Muscle layer of colon (tissue), 2 donors: ENCODE measurements around the gene ADAMTSL5.
"Not testable (repeated sequence)": the region's sequence is repeated elsewhere in the genome, so short reads cannot be mapped to it uniquely, and the experiment has no call there.

Source experiments
- H3K27ac ChIP-seq: one replicate; pipeline ENCODE4 v1.7.0; 2013; ENCODE audit warnings: low read depth, mild to moderate bottlenecking, low read length, moderate library complexity
- H3K27me3 ChIP-seq, 2 donors: one replicate each; pipeline ENCODE4 v1.7.0; 2013; ENCODE audit warnings: low read length in 2 of 2, mild to moderate bottlenecking in 2 of 2; ENCODE audit not compliant: insufficient read depth in 2 of 2, control insufficient read depth in 1 of 2
- H3K36me3 ChIP-seq: one replicate; pipeline ENCODE4 v1.7.0; 2013; ENCODE audit warnings: mild to moderate bottlenecking, low read length; ENCODE audit not compliant: insufficient read depth
- H3K4me1 ChIP-seq: one replicate; pipeline ENCODE4 v1.7.0; 2013; ENCODE audit warnings: mild to moderate bottlenecking, low read length; ENCODE audit not compliant: insufficient read depth
- H3K4me3 ChIP-seq, 2 donors: one replicate each; pipeline ENCODE4 v1.7.0; 2013; ENCODE audit warnings: low read length in 2 of 2, low read depth in 1 of 2, mild to moderate bottlenecking in 1 of 2, moderate library complexity in 1 of 2
- H3K9ac ChIP-seq: one replicate; pipeline ENCODE4 v1.7.0; 2013; ENCODE audit warnings: low read length
- H3K9me3 ChIP-seq: one replicate; pipeline ENCODE4 v1.7.0; 2013; ENCODE audit warnings: mild to moderate bottlenecking, low read length
- donor health status: abdominal sarcoma.
- donor health status: Adenocarcinoma of cecum.

Gene ADAMTSL5

GRCh38 chr19:1549332-1549945 lies 36.6 kb upstream of the ADAMTSL5 start:
- H3K4me1 ChIP-seq = no peaks in the 10 kb centered on the region
- H3K9me3 ChIP-seq = no peaks in the 10 kb centered on the region
- H3K27me3 ChIP-seq = peaks cover 0 to 3% of the 10 kb centered on the region in 2 donors
- H3K9ac ChIP-seq = no peak overlapping the region
- no peak overlapping the region for H3K4me3 ChIP-seq
- no peak overlapping the region for H3K27ac ChIP-seq
- H3K36me3 ChIP-seq = no peaks in the 10 kb centered on the region

GRCh38 chr19:1540365-1540925 lies 27.6 kb upstream of the ADAMTSL5 start:
- Histone ChIP-seq H3K9me3 (no peaks in the 10 kb centered on the region), H3K9ac (no peak overlapping the region), H3K4me3 (peak overlapping the region in 1 of 2 donors; percentile 33), H3K27ac (no peak overlapping the region), H3K36me3 (no peaks in the 10 kb centered on the region), H3K4me1 (peaks cover 8% of the 10 kb centered on the region), H3K27me3 (no peaks in the 10 kb centered on the region)

GRCh38 chr19:1539749-1540148 lies 26.9 kb upstream of the ADAMTSL5 start:
- H3K27ac ChIP-seq, H3K36me3 ChIP-seq, H3K27me3 ChIP-seq, H3K4me3 ChIP-seq, H3K9ac ChIP-seq, H3K9me3 ChIP-seq, H3K4me1 ChIP-seq: not testable (repeated sequence)

- no peak overlapping the region for H3K4me3 ChIP-seq
- H3K9ac ChIP-seq = no peak overlapping the region
- no peaks in the 10 kb centered on the region for H3K27me3 ChIP-seq
- H3K9me3 ChIP-seq = no peaks in the 10 kb centered on the region
- no peaks in the 10 kb centered on the region for H3K36me3 ChIP-seq
- no peak overlapping the region for H3K27ac ChIP-seq
- H3K4me1 ChIP-seq = peaks cover 8% of the 10 kb centered on the region
Observed at GRCh38 chr19:1538978-1539377, 26.2 kb upstream of the ADAMTSL5 start.

DNA sequence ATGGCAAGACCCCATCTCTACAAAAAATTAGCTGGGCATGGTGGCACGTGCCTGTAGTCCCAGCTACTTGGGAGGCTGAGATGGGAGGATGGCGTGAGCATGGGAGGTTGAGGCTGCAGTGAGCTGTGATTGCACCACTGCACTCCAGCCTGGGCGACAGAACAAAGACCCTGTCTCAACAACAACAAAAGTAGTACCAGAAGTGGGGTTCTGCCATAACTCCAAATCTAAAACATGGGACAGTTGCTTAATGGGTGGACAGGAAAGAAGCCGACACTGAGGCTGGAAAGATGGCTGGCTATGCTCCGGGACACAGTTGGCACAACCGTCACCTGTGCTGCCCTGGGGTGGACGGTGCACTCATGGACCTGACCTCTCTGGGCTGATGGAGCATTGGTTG lies 22.9 kb upstream of the ADAMTSL5 start:
- not testable (repeated sequence) for H3K9me3 ChIP-seq, H3K4me1 ChIP-seq, H3K27ac ChIP-seq, H3K4me3 ChIP-seq, H3K36me3 ChIP-seq, H3K9ac ChIP-seq, H3K27me3 ChIP-seq

DNA sequence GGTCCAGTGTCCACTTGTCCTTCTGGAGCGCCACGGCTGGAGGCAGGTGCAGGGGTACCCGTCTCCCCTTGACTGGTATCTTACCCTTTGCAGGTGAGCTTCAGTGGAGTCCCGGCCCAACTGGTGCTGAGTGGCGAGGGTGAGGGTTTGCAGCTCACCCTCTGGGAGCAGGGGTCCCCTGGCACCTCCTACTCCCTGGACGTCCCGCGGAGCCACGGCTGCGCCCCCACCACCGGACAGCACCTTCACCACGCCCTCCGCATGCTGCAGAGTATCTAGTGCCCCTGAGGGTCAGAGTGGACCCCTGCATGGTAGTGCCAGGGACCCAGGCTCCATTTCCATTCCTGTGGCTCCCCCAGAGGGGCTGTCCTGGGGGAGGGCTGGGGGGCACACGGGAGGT lies 22.2 kb upstream of the ADAMTSL5 start:
- H3K9ac ChIP-seq = no peak overlapping the region
- no peaks in the 10 kb centered on the region for H3K9me3 ChIP-seq
- H3K4me1 ChIP-seq = no peaks in the 10 kb centered on the region
- peaks cover 0 to 3% of the 10 kb centered on the region in 2 donors for H3K27me3 ChIP-seq
- no peak overlapping the region for H3K27ac ChIP-seq
- H3K36me3 ChIP-seq = no peaks in the 10 kb centered on the region
- no peak overlapping the region for H3K4me3 ChIP-seq

GRCh38 chr19:1533510-1534150 lies 20.8 kb upstream of the ADAMTSL5 start:
- Histone ChIP-seq H3K9ac (no peak overlapping the region), H3K27me3 (peaks cover 0 to 10% of the 10 kb centered on the region in 2 donors), H3K4me1 (no peaks in the 10 kb centered on the region), H3K4me3 (no peak overlapping the region), H3K27ac (no peak overlapping the region), H3K36me3 (no peaks in the 10 kb centered on the region), H3K9me3 (no peaks in the 10 kb centered on the region)

- no peaks in the 10 kb centered on the region for H3K4me1 ChIP-seq
- H3K9me3 ChIP-seq = no peaks in the 10 kb centered on the region
- H3K27me3 ChIP-seq = peaks cover 0 to 18% of the 10 kb centered on the region in 2 donors
Observed at GRCh38 chr19:1532003-1532402, 19.2 kb upstream of the ADAMTSL5 start.

DNA sequence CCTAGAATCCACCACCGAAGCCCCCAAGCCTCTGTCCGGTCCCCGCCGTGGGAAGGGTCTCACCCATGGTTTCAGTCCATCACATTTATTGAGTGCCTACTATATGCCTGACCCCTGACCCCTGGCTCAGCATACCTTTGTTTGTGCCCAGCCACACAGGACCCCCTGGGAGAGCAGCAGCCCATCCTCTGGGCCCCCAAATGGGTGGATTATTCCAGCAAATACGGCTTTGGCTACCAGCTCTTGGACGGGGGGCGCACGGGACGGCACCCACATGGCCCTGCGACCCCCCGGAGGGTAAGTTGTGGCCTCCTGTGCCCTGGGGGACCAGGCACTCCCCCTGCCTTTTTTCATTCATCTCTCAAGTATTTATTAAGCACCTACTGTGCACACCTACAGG lies 18.8 kb upstream of the ADAMTSL5 start:
- no peaks in the 10 kb centered on the region for H3K9me3 ChIP-seq
- H3K27me3 ChIP-seq = peaks cover 0 to 22% of the 10 kb centered on the region in 2 donors
- no peak overlapping the region for H3K27ac ChIP-seq
- H3K4me1 ChIP-seq = no peaks in the 10 kb centered on the region
- H3K4me3 ChIP-seq = no peak overlapping the region
- H3K9ac ChIP-seq = no peak overlapping the region
- no peaks in the 10 kb centered on the region for H3K36me3 ChIP-seq

More at GRCh38 chr19:1532003-1532402, 19.2 kb upstream of the ADAMTSL5 start:
- Histone ChIP-seq H3K27ac (no peak overlapping the region), H3K9ac (no peak overlapping the region), H3K36me3 (no peaks in the 10 kb centered on the region), H3K4me3 (no peak overlapping the region)

DNA sequence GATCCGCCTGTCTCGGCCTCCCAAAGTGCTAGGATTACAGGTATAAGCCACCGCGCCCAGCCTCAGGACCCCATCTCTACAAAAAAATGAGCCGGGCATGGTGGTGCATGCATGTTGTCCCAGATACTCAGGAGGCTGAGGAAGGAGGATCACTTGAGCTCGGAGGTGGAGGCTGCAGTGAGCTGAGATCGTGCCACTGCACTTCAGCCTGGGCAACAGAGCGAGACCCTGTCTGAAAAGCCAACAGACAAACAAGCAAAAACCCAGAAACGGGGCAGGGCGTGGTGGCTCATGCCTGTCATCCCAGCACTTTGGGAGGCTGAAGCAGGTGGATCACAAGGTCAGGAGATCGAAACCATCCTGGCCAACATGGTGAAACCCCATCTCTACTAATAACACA lies 18.0 kb upstream of the ADAMTSL5 start:
- H3K27ac ChIP-seq, H3K4me3 ChIP-seq, H3K9me3 ChIP-seq, H3K9ac ChIP-seq, H3K4me1 ChIP-seq, H3K36me3 ChIP-seq: not testable (repeated sequence)
- H3K27me3 ChIP-seq = peaks cover 6 to 29% of the 10 kb centered on the region in 2 donors

GRCh38 chr19:1529430-1529816 lies 16.6 kb upstream of the ADAMTSL5 start:
- no peak overlapping the region for H3K4me3 ChIP-seq
- H3K9ac ChIP-seq = no peak overlapping the region
- no peaks in the 10 kb centered on the region for H3K9me3 ChIP-seq
- no peaks in the 10 kb centered on the region for H3K36me3 ChIP-seq
- H3K27me3 ChIP-seq = peaks cover 18 to 44% of the 10 kb centered on the region in 2 donors
- no peak overlapping the region for H3K27ac ChIP-seq
- no peaks in the 10 kb centered on the region for H3K4me1 ChIP-seq
